Gastrocnemius medialis (tissue), 4 donors: ENCODE results near the gene B4GALT5.

ENCODE experiments used
- CTCF ChIP-seq, 5 experiments: fragments of 450-650 bp in 3 of 5; fragments of 200-600 bp in 2 of 5; sonication (generic) in 2 of 5; IDR thresholded peaks in 4 of 5; conservative IDR thresholded peaks in 1 of 5; 1 replicate in 4 of 5; 2 replicates in 1 of 5; pipeline ENCODE4 v1.5.1; 2016 to 2019; ENCODE audit warnings: antibody characterized with exemption in 5 of 5, mild to moderate bottlenecking in 3 of 5, moderate library complexity in 3 of 5
- POLR2A ChIP-seq, 2 donors: fragments of 450-650 bp; IDR thresholded peaks; one replicate each; pipeline ENCODE4 v1.6.1; 2017; ENCODE audit warnings: antibody characterized with exemption in 2 of 2, mild to moderate bottlenecking in 2 of 2, moderate library complexity in 2 of 2

- TF ChIP-seq POLR2A (IDR thresholded peaks at IDR 0.05) (no peak), CTCF (IDR thresholded peaks at IDR 0.05 in 4 of 5, conservative IDR thresholded peaks at IDR 0.05 in 1 of 5) (no peak)
Observed at GRCh38 chr20:49644980-49645565, 68.6 kb downstream of the B4GALT5 start.
